IMR-90 (cell line): Measurements from ENCODE around the gene PRKCA.

Experiments used
- BHLHE40 ChIP-seq: fragments of 150-350 bp; IDR thresholded peaks from 2 replicates; pipeline ENCODE4 v1.6.1; 2016; ENCODE audit warnings: mild to moderate bottlenecking, low read depth, low read length
- CEBPB ChIP-seq: IDR thresholded peaks from 2 replicates; pipeline ENCODE4 v1.6.1; 2012; ENCODE audit warnings: low read depth, low read length, improper control_type of control experiment
- CHD1 ChIP-seq: IDR thresholded peaks from 2 replicates; pipeline ENCODE4 v1.6.1; 2012; ENCODE audit warnings: low read depth, low read length, improper control_type of control experiment
- CTCF ChIP-seq: conservative IDR thresholded peaks from 2 replicates; pipeline ENCODE4 v1.5.1; 2012; ENCODE audit warnings: mild to moderate bottlenecking, low read depth, low read length, improper control_type of control experiment
- FOS ChIP-seq: fragments of 150-350 bp; IDR thresholded peaks from 2 replicates; pipeline ENCODE4 v1.6.1; 2016; ENCODE audit warnings: low read depth, low read length
- MAZ ChIP-seq: IDR thresholded peaks from 2 replicates; pipeline ENCODE4 v1.6.1; 2012; ENCODE audit warnings: low read depth, mild to moderate bottlenecking, low read length, improper control_type of control experiment, moderate library complexity, borderline replicate concordance
- MXI1 ChIP-seq: IDR thresholded peaks from 2 replicates; pipeline ENCODE4 v1.6.1; 2012; ENCODE audit warnings: low read depth, mild to moderate bottlenecking, low read length, moderate library complexity, borderline replicate concordance
- NFE2L2 ChIP-seq: fragments of 150-350 bp; IDR thresholded peaks from 2 replicates; pipeline ENCODE4 v1.6.1; 2016; ENCODE audit warnings: low read depth, mild to moderate bottlenecking, low read length
- POLR2A ChIP-seq: IDR thresholded peaks from 2 replicates; pipeline ENCODE4 v1.6.1; 2012; ENCODE audit warnings: mild to moderate bottlenecking, low read depth, low read length
- RAD21 ChIP-seq: IDR thresholded peaks from 2 replicates; pipeline ENCODE4 v1.6.1; 2012; ENCODE audit warnings: low read length, improper control_type of control experiment
- RCOR1 ChIP-seq: IDR thresholded peaks from 2 replicates; pipeline ENCODE4 v1.6.1; 2012; ENCODE audit warnings: mild to moderate bottlenecking, low read length, improper control_type of control experiment; ENCODE audit not compliant: insufficient replicate concordance
- RFX5 ChIP-seq: IDR thresholded peaks from 2 replicates; pipeline ENCODE4 v1.8.0; 2012; ENCODE audit warnings: low read depth, mild to moderate bottlenecking, low read length, moderate library complexity
- SMC3 ChIP-seq: fragments of 150-350 bp; IDR thresholded peaks from 2 replicates; pipeline ENCODE4 v1.6.1; 2016; ENCODE audit warnings: low read depth, mild to moderate bottlenecking, antibody characterized with exemption, low read length, moderate library complexity
- TF ChIP-seq, protein P1 (sequence below): fragments of 150-350 bp; IDR thresholded peaks from 2 replicates; pipeline ENCODE4 v1.6.1; 2017; ENCODE audit warnings: mild to moderate bottlenecking, antibody characterized with exemption, low read length, low read depth

DNA sequence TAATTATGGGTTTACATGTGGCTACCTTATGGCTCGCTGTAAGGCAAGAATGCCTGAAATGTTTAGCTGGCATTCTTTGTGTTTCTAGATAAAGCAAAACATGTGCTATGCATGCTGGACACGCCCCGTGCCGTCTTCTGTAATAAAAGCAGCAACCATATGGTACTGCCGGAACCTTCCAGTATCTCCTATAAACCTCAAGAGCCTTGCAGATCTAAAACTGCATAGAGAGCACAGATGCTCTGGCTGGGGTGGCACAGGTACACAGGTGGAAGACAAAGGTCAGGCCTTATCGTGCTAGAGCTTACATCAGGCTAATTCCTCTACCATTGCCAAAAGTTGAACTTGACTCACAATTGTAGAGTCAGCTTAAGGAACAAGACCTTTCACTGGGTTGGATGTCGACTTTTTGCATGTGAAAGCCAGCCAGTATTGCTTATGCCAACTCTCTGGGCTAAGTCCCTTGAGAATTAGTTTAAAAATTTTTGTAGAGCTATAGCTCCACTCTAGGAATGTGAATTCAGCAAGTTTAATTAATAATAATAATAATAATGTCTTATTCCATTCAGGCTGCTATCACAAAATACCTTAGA is 345.1 kb downstream of the PRKCA start:
- TF ChIP-seq CTCF = no peak
- TF ChIP-seq, protein P1, sequence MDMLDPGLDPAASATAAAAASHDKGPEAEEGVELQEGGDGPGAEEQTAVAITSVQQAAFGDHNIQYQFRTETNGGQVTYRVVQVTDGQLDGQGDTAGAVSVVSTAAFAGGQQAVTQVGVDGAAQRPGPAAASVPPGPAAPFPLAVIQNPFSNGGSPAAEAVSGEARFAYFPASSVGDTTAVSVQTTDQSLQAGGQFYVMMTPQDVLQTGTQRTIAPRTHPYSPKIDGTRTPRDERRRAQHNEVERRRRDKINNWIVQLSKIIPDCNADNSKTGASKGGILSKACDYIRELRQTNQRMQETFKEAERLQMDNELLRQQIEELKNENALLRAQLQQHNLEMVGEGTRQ = no peak
- TF ChIP-seq POLR2A = no peak
- no peak for TF ChIP-seq RAD21
- TF ChIP-seq RCOR1 = no peak
- no peak for TF ChIP-seq FOS
- no peak for TF ChIP-seq MXI1
- TF ChIP-seq RFX5 = no peak
- no peak for TF ChIP-seq MAZ
- no peak for TF ChIP-seq BHLHE40
- no peak for TF ChIP-seq NFE2L2
- no peak for TF ChIP-seq CEBPB
- TF ChIP-seq CHD1 = no peak
- TF ChIP-seq SMC3 = no peak
